OCI-LY3 (cell line): ENCODE data around the gene OXA1L.

ENCODE experiments used
- H2AFZ ChIP-seq: fragments of 200-600, 300-600 bp; shearing (Covaris generic); 2 replicates; pipeline ENCODE4 v1.6.0; 2014; ENCODE audit warnings: antibody characterized with exemption, low read depth, low read length
- H3K27ac ChIP-seq: fragments of 200-600, 300-600 bp; sonication (generic); 2 replicates; pipeline ENCODE4 v1.5.1; 2014; ENCODE audit warnings: mild to moderate bottlenecking, low read length, moderate library complexity, mixed read lengths
- H3K27me3 ChIP-seq: fragments of 200-600, 300-600 bp; sonication (generic); 2 replicates; pipeline ENCODE4 v1.6.1; 2014; ENCODE audit warnings: low read depth, low read length, mixed read lengths
- H3K36me3 ChIP-seq: fragments of 200-600, 300-600 bp; sonication (generic); replicated peaks from 2 replicates; pipeline ENCODE3; 2014; ENCODE audit warnings: low read depth, low read length, mixed read lengths
- H3K4me1 ChIP-seq: fragments of 300-600, 200-600 bp; sonication (generic); 2 replicates; pipeline ENCODE4 v1.6.1; 2014; ENCODE audit warnings: low read length, mixed read lengths
- H3K4me2 ChIP-seq: fragments of 200-600, 300-600 bp; sonication (generic); 2 replicates; pipeline ENCODE4 v1.6.1; 2014; ENCODE audit warnings: low read length, mixed read lengths
- H3K4me3 ChIP-seq: fragments of 300-600, 200-600 bp; sonication (generic); 2 replicates; pipeline ENCODE4 v1.5.1; 2014; ENCODE audit warnings: antibody characterized with exemption, mild to moderate bottlenecking, low read length, moderate library complexity
- H3K79me2 ChIP-seq: fragments of 300-600, 200-600 bp; shearing (Covaris generic); 2 replicates; pipeline ENCODE4 v1.6.1; 2014; ENCODE audit warnings: mild to moderate bottlenecking, low read length, mixed read lengths
- H3K9ac ChIP-seq: fragments of 300-600, 200-600 bp; shearing (Covaris generic); 2 replicates; pipeline ENCODE4 v1.6.0; 2014; ENCODE audit warnings: mild to moderate bottlenecking, low read length, moderate library complexity
- H3K9me3 ChIP-seq: fragments of 200-600, 300-600 bp; shearing (Covaris generic); 2 replicates; pipeline ENCODE4 v1.6.1; 2014; ENCODE audit warnings: low read length, mixed read lengths; ENCODE audit not compliant: insufficient read depth
- H4K20me1 ChIP-seq: fragments of 200-600, 300-600 bp; sonication (generic); 2 replicates; pipeline ENCODE4 v1.6.1; 2016; ENCODE audit warnings: low read length, mixed read lengths; ENCODE audit not compliant: insufficient read depth
- CTCF ChIP-seq: fragments of 200-600, 300-600 bp; sonication (generic); IDR thresholded peaks from 2 replicates; pipeline ENCODE4 v1.5.1; 2014; ENCODE audit warnings: antibody characterized with exemption, low read length, low read depth
- EZH2phosphoT487 ChIP-seq: fragments of 200-600 bp; shearing (Covaris generic); IDR thresholded peaks from 2 replicates; pipeline ENCODE4 v1.6.1; 2018; ENCODE audit warnings: antibody characterized with exemption, mixed run types, low read depth

Gene OXA1L

DNA sequence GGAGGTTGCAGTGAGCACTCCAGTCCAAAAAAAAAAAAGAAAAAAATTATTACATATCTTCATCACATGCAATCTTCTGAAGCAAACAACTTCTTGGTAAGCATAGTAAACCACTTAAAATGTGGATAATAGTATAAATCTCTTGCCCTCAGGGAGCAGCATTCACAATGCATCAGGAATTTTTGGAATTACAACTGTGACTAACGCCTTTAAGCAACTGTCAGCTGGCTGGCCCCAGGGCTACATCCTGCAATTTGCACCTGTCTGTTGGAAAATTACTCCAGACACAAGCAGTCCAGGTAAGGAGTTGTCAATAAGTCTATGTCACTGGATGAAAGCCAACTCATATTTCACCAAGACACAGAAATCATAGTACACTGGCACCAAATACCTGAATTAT, 54.2 kb downstream of the OXA1L start:
- H3K27ac ChIP-seq, result no peak overlapping the region
- no peak overlapping the region for H3K9ac ChIP-seq
- no peak overlapping the region for H2AFZ ChIP-seq
- H3K27me3 ChIP-seq, result no peaks in the 10 kb centered on the region
- TF ChIP-seq EZH2phosphoT487, result no peak
- no peak for TF ChIP-seq CTCF
- no peaks in the 10 kb centered on the region for H4K20me1 ChIP-seq
- H3K9me3 ChIP-seq, result no peaks in the 10 kb centered on the region
- H3K79me2 ChIP-seq, result no peaks in the 10 kb centered on the region
- H3K4me2 ChIP-seq, result no peak overlapping the region
- H3K4me1 ChIP-seq, result peaks cover 33% of the 10 kb centered on the region
- H3K36me3 ChIP-seq, result no peaks in the 10 kb centered on the region
- no peak overlapping the region for H3K4me3 ChIP-seq

GRCh38 chr14:22821193-22822015, 54.9 kb downstream of the OXA1L start:
- no peak overlapping the region for H3K27ac ChIP-seq

DNA sequence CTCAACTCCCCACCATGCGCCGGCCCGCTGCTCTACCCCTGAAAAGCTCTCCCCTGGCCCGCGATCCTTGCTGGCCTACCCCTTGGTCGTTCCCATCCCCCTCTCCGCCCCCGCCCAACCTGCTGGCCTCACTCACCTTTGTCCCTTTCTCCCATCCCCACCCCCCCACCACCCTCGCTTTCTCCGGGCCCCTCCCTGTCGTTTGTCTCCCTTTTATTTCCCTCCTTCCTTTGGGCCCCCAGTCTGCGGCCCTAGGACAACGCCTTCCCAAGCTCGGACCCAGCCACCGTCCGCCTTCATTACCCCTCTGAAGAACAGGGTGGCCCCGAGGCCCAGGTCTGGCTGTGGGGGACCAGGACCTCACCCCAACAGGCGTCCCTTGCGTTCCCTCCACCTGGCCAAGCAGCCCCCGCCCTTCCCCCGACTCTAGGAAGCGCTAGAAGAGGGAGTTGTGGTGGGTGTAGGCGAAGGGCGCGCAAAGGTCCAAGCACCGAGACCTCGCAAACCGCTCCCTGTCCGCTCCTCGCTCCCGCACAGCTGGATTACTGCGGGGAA, 55.6 kb downstream of the OXA1L start:
- H3K27me3 ChIP-seq, result no peaks in the 10 kb centered on the region
- no peaks in the 10 kb centered on the region for H4K20me1 ChIP-seq
- no peak for TF ChIP-seq EZH2phosphoT487
- no peak for TF ChIP-seq CTCF
- H3K36me3 ChIP-seq, result no peaks in the 10 kb centered on the region
- no peak overlapping the region for H3K27ac ChIP-seq
- H3K4me2 ChIP-seq, result peak overlapping the region; percentile 83
- H3K9me3 ChIP-seq, result no peaks in the 10 kb centered on the region
- H3K4me3 ChIP-seq, result peak overlapping the region; percentile 75
- peak overlapping the region; percentile 77 for H2AFZ ChIP-seq
- H3K79me2 ChIP-seq, result no peaks in the 10 kb centered on the region
- peak overlapping the region; percentile 49; the same call in 1 of the 2 replicates for H3K9ac ChIP-seq
- peaks cover 24% of the 10 kb centered on the region for H3K4me1 ChIP-seq

More at GRCh38 chr14:22821193-22822015, 54.9 kb downstream of the OXA1L start:
- peaks cover 26% of the 10 kb centered on the region for H3K4me1 ChIP-seq
- no peak overlapping the region for H3K4me2 ChIP-seq
- H3K9me3 ChIP-seq, result no peaks in the 10 kb centered on the region
- no peaks in the 10 kb centered on the region for H4K20me1 ChIP-seq
- no peak for TF ChIP-seq CTCF
- no peak for TF ChIP-seq EZH2phosphoT487
- no peak overlapping the region for H3K4me3 ChIP-seq
- no peaks in the 10 kb centered on the region for H3K79me2 ChIP-seq
- H3K27me3 ChIP-seq, result no peaks in the 10 kb centered on the region
- no peak overlapping the region for H3K9ac ChIP-seq
- no peaks in the 10 kb centered on the region for H3K36me3 ChIP-seq
- H2AFZ ChIP-seq, result no peak overlapping the region
